WI38 (cell line): ENCODE results near the gene PTH1R.

Experiments used
- H3K4me3 ChIP-seq: 2 replicates; pipeline ENCODE4 v1.5.1; 2011; ENCODE audit warnings: low read depth, mild to moderate bottlenecking, control low read depth, low read length
- TF ChIP-seq, protein P1 (sequence below): IDR thresholded peaks from 2 replicates; pipeline ENCODE4 v1.5.1; 2012; ENCODE audit warnings: low read depth, mild to moderate bottlenecking, control low read depth, low read length

PTH1R gene

DNA sequence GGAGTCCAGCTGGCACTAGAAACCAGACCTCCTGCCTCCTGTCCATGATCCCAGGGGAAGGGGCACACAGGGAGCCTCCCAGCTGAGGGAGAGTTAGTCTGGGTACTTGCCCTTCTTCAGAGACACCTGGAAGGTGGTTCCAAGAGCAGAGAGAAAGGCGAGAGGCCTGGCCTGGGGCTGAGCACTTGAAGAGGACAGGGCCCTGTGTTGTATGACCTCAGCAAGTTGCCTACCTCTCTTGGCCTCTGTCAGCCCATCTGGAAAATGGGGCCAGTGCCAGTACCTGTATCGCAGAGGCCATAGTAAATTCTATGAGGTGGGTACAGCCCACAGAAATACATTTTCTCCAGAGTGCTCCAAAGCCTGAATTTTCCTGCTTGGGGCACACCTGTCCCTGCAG is 19.5 kb downstream of the PTH1R start:
- TF ChIP-seq, protein P1, sequence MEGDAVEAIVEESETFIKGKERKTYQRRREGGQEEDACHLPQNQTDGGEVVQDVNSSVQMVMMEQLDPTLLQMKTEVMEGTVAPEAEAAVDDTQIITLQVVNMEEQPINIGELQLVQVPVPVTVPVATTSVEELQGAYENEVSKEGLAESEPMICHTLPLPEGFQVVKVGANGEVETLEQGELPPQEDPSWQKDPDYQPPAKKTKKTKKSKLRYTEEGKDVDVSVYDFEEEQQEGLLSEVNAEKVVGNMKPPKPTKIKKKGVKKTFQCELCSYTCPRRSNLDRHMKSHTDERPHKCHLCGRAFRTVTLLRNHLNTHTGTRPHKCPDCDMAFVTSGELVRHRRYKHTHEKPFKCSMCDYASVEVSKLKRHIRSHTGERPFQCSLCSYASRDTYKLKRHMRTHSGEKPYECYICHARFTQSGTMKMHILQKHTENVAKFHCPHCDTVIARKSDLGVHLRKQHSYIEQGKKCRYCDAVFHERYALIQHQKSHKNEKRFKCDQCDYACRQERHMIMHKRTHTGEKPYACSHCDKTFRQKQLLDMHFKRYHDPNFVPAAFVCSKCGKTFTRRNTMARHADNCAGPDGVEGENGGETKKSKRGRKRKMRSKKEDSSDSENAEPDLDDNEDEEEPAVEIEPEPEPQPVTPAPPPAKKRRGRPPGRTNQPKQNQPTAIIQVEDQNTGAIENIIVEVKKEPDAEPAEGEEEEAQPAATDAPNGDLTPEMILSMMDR, result no peak

DNA sequence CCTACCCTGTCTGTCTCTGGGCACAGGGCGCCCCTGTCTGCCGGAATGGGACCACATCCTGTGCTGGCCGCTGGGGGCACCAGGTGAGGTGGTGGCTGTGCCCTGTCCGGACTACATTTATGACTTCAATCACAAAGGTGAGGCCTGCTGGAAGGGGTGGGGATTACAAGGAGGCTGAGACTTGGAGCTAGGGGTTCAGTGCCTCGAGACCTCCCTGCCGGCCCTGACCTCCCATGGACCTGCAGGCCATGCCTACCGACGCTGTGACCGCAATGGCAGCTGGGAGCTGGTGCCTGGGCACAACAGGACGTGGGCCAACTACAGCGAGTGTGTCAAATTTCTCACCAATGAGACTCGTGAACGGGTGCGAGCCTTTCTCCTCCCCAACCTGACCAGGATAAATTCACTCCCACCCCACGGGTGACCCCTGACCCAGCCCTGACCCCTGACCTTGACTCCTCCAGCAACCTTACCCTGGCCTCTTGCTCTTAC is 20.4 kb downstream of the PTH1R start:
- no peak overlapping the region for H3K4me3 ChIP-seq
- TF ChIP-seq, protein P1, result no peak

More for the DNA sequence above, 19.5 kb downstream of the PTH1R start:
- H3K4me3 ChIP-seq, result no peak overlapping the region

DNA sequence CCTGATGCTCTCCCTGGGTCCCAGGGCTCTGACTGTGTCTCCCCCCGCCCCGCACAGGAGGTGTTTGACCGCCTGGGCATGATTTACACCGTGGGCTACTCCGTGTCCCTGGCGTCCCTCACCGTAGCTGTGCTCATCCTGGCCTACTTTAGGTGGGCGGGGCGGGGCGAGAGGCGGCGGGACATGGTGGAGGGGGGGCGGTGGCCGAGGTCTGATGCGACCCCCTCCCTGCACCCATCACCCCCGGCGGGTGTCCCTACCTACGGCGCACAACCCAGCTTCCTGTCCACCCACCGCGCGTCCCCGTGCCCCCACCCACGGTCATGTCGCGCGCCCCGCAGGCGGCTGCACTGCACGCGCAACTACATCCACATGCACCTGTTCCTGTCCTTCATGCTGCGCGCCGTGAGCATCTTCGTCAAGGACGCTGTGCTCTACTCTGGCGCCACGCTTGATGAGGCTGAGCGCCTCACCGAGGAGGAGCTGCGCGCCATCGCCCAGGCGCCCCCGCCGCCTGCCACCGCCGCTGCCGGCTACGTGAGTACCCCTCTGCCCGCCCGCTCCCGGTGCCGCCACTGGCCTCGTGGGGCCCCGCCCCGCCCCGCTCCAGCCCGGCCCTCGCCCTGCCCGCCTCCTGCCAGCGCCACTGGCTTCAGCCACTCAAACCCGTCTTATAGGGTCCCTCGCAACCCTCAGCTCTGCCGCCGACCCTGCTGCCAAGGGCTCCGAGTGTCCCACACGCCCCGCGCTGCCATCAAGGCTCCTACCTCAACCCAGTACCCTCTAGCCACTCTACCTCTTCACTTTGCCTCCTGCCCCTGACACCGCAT is 21.0 kb downstream of the PTH1R start:
- TF ChIP-seq, protein P1, result no peak
- no peak overlapping the region for H3K4me3 ChIP-seq

DNA sequence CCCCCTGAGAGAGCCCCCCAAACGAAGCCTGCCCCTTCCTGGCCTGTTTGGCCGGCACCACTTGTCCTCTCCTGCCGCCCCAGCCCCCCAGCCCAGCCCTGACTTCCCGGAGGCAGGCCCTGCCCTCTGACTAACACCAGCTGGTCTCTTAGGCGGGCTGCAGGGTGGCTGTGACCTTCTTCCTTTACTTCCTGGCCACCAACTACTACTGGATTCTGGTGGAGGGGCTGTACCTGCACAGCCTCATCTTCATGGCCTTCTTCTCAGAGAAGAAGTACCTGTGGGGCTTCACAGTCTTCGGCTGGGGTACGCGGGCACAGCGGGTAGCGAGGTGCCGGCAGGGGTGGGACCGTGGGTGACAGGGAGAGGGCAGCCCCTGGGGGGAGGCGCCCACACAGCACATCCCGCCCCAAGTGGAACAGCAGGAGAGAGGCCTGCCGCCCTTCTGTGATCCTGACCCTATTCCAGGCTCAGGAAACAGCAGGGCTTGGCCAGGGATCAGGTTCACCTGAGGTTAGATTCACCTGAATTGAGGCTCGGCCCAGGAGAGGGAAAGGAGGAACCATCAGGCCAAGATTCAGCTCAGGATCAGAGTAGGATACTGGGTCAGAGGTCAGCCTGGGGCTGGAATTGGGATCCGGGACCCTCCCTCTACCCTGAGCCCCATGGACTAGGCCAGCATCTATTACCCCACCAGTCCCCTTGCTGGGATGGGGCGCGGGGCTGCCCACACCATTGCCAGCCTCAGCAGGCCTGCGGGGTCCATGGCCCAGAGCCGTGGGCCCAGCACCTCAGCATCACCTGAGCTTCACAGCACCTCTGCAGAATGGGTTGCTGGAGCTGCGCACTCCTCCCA is 21.9 kb downstream of the PTH1R start:
- TF ChIP-seq, protein P1, result no peak
- H3K4me3 ChIP-seq, result no peak overlapping the region

DNA sequence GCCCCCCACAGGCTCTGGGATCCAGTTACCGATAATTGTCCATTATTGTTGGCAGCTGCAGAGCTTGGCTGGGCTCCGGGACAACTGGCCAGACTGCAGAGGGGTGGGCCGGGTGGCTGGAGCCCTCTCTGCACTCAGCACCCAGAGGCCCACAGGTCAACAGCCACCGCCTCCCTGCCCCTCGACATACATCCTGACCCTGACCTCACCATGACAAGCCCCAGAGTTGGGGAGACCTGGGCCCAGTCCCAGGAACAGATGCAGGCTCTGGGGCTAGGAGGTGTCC is 22.4 kb downstream of the PTH1R start:
- TF ChIP-seq, protein P1, result no peak
- H3K4me3 ChIP-seq, result no peak overlapping the region

DNA sequence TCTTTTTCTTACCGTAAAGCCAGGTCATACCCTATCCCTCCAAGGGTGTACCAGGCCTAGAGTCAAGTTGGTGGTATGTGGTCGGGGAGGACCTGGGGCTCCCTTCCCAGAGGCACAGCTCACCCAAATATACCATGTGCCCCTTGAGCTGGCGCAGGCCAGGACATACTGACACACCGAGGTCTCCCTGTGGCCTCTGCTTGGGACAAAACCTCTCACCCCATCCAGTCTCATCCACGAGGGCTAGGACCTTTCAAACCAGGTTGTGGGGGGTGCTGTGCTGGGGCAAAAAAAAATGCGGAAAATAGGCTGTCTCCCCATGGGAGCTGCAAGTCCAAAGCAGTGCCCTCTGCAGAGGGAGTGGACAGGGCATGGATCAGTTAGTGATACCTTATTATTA is 22.8 kb downstream of the PTH1R start:
- no peak overlapping the region for H3K4me3 ChIP-seq
- TF ChIP-seq, protein P1, result no peak

DNA sequence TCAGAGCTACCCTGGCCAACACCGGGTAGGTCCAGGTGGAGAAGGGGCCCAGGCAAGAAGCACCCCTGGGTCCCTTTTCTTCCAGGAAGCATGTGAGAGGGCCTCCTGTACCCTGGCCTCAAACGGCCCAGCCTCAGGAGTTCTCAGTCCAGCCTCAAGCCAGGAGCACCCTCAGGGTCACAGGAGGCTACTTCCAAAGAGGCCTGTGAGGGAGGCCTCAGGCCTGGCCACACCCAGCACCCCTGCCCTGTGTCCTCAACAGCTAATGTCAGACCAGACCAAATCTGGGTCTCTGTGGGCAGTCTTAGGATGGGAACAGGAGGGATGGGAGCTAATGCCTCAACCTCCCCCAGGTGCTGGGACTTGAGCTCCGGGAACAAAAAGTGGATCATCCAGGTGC is 23.5 kb downstream of the PTH1R start:
- TF ChIP-seq, protein P1, result no peak
- no peak overlapping the region for H3K4me3 ChIP-seq
